GM23248 (cell line): ENCODE measurements around the gene KBTBD8.

Experiments
- EZH2 ChIP-seq: fragments of 200-600 bp; sonication (generic); IDR thresholded peaks from 2 replicates; pipeline ENCODE4 v1.6.1; 2018; ENCODE audit warnings: antibody characterized with exemption, mild to moderate bottlenecking; ENCODE audit not compliant: insufficient read depth, poor library complexity, severe bottlenecking
- EZH2phosphoT487 ChIP-seq: fragments of 200-600 bp; sonication (generic); IDR thresholded peaks from 2 replicates; pipeline ENCODE4 v1.6.1; 2018; ENCODE audit warnings: antibody characterized with exemption, moderate library complexity, mild to moderate bottlenecking, low read depth; ENCODE audit not compliant: insufficient read depth

DNA sequence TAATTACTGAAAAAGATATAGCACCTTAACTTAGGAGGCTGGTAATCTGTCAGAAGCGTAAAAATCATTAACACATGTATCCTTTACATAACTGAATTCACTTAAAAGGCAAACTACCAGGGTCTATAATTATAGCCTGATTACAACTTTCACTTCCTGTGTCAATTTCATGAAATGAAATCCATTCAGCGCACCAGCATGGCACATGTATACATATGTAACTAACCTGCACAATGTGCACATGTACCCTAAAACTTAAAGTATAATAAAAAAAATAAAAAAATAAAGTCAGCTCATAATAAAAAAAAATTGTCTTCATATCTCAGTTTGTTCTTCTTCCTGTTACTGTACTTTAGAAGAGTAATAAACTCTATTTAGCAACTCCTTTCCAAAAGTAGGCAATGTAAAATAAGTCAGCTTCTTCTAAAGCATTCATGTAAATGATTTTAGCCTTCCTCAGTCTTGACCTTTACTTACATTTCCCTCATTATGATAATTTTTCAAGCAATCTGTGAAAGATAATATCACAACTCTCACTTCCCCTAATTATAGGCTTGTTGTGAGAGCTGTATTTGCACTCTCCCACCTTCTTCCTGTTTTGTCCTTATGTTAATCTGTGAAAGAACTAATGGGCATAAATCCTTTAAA lies 50.1 kb downstream of the KBTBD8 start:
- TF ChIP-seq EZH2phosphoT487 (no peak), EZH2 (no peak)
